ENCODE measurements around the gene PJA2. TPM values are rescaled to one million over a fixed set of nuclear protein-coding genes. Genes with fewer than 3 reads are reported as not detected.

The PJA2 gene
- total and polyA plus RNA-seq, 9 of the 15 experiments (the other 6 are each of a cell fraction or from before 2014, with no cell fraction given), result 25.1 to 82.1 (median 50.1) TPM

GRCh38 chr5:109408991-109409843 lies 557 bp downstream of the PJA2 start (continued):
- TF ChIP-seq DEAF1 (CRISPR knock-in tag; IDR thresholded peaks at IDR 0.05) (no peak), FIP1L1 (IDR thresholded peaks at IDR 0.05; ENCODE audit: low read depth, low read length, poor library complexity, severe bottlenecking) (no peak), CHCHD3 (CRISPR knock-in tag; IDR thresholded peaks at IDR 0.05) (no peak), MEF2D (tag; conservative IDR thresholded peaks at IDR 0.05; ENCODE audit: low read depth) (no peak), BDP1 (IDR thresholded peaks at IDR 0.05; ENCODE audit: insufficient read depth, insufficient read length) (no peak), FOXK1 (CRISPR knock-in tag; IDR thresholded peaks at IDR 0.05; ENCODE audit: borderline replicate concordance) (no peak; the same call in 1 of the 2 replicates), JUNB (CRISPR knock-in tag; conservative IDR thresholded peaks at IDR 0.05) (no peak), RAD51 (IDR thresholded peaks at IDR 0.05; ENCODE audit: borderline replicate concordance, low read depth) (no peak), CBX1 (IDR thresholded peaks at IDR 0.05; ENCODE audit: low read depth) (peak; percentile 74; the same call in 1 of the 2 replicates), RBM39 (optimal IDR thresholded peaks at IDR 0.05; ENCODE audit: low read depth, low read length) (no peak), MYNN (IDR thresholded peaks at IDR 0.05) (no peak), MYNN (CRISPR knock-in tag; IDR thresholded peaks at IDR 0.05) (no peak), TEAD4 (IDR thresholded peaks at IDR 0.05; ENCODE audit: low read length) (peak; percentile 33; the same call in 1 of the 2 replicates), TEAD4 (CRISPR knock-in tag; IDR thresholded peaks at IDR 0.05; ENCODE audit: borderline replicate concordance) (no peak), KDM5B (IDR thresholded peaks at IDR 0.05; ENCODE audit: insufficient replicate concordance, low read depth, low read length) (peak; percentile 42), FOXK2 (conservative IDR thresholded peaks at IDR 0.05 in 1 of 2, IDR thresholded peaks at IDR 0.05 in 1 of 2; ENCODE audit: low read depth in 2 of 2) (no peak; a peak in 1 of 4 replicates), E4F1 (CRISPR knock-in tag; IDR thresholded peaks at IDR 0.05; ENCODE audit: borderline replicate concordance) (no peak), NFRKB (IDR thresholded peaks at IDR 0.05; ENCODE audit: low read depth) (peak; percentile 67), ZNF696 (CRISPR knock-in tag; conservative IDR thresholded peaks at IDR 0.05) (no peak), TAF9B (IDR thresholded peaks at IDR 0.05; ENCODE audit: partially characterized antibody) (peak; percentile 44), ZNF655 (CRISPR knock-in tag; IDR thresholded peaks at IDR 0.05) (no peak), SP1 (CRISPR knock-in tag; IDR thresholded peaks at IDR 0.05) (no peak; the same call in 1 of the 2 replicates), CBFA2T3 (IDR thresholded peaks at IDR 0.05) (no peak), DNMT1 (IDR thresholded peaks at IDR 0.05) (no peak), SMAD3 (CRISPR knock-in tag; conservative IDR thresholded peaks at IDR 0.05) (no peak)
